ENCODE results near the gene KCNA5.

KCNA5 gene

DNA sequence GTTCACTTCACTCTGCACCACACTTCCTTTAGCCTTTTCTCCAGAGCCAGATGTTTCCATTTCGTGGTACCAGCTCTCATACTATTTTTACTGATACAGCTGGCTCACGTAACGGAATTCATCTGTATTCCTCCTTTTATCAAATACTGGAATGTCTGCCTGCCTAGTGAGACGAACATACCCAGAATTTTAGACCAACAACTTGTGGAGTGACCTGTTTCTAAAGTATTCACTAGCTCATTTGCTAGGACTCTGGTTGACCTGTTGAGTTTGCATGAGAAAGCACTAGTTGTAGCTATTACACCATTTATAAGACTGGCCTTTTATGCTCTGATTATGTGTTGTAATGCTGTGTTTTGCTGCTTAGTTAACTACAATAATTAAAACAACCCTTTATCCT, 22.6 kb downstream of the KCNA5 start:
- H2BK12ac ChIP-seq (ENCODE audit: low read length) = no peak overlapping the region
- H3K23ac ChIP-seq (ENCODE audit: low read depth, low read length, poor library complexity) = no peak overlapping the region
- H4K91ac ChIP-seq (ENCODE audit: low read depth, low read length, poor library complexity) = no peak overlapping the region
- no peak overlapping the region for H3K4me3 ChIP-seq (ENCODE audit: low read length in 2 of 2)
- no CpG with 5 or more reads among the region's 4 CpGs for WGBS, 2 donors (ENCODE audit: extremely low coverage in 2 of 2, insufficient read length in 2 of 2, insufficient replicate concordance in 1 of 2)
- H3K36me3 ChIP-seq (replicated peaks in 1 of 2; ENCODE audit: control insufficient read depth in 2 of 2, insufficient read depth in 2 of 2, low read length in 2 of 2) = no peaks in the 10 kb centered on the region
- DNase-seq (ENCODE audit: low spot score) = no peak
- no peak overlapping the region for H2BK15ac ChIP-seq (ENCODE audit: low read length)
- H3K9ac ChIP-seq (ENCODE audit: low read depth, low read length, poor library complexity) = no peak overlapping the region
- no peak overlapping the region for H3K27ac ChIP-seq (replicated peaks; ENCODE audit: low read length)
- H2BK5ac ChIP-seq (ENCODE audit: low read length) = no peak overlapping the region
- H3K79me1 ChIP-seq (ENCODE audit: low read depth, low read length) = no peaks in the 10 kb centered on the region
- no peak overlapping the region for H2BK120ac ChIP-seq (ENCODE audit: low read depth, low read length)
- peaks cover 0 to 3% (median 0%) of the 10 kb centered on the region in 3 experiments for H3K27me3 ChIP-seq (ENCODE audit: control insufficient read depth in 3 of 3, insufficient read depth in 3 of 3, low read depth in 1 of 3, low read length in 3 of 3)
- no peak overlapping the region for H3K14ac ChIP-seq (ENCODE audit: low read length)
- H3K18ac ChIP-seq (ENCODE audit: low read length) = no peak overlapping the region
- no peak overlapping the region for H4K8ac ChIP-seq (ENCODE audit: low read depth, low read length)
- H3K4ac ChIP-seq (ENCODE audit: low read length) = no peak overlapping the region
- H2AK5ac ChIP-seq (ENCODE audit: low read depth, low read length) = no peak overlapping the region
- H3K4me2 ChIP-seq (ENCODE audit: insufficient read depth, low read length, poor library complexity, severe bottlenecking) = no peak overlapping the region
- peaks cover 0 to 12% of the 10 kb centered on the region in 2 donors for H3K4me1 ChIP-seq (ENCODE audit: control insufficient read depth in 2 of 2, insufficient read depth in 1 of 2, low read depth in 1 of 2, low read length in 2 of 2)
- H2AFZ ChIP-seq (ENCODE audit: low read length) = no peak overlapping the region
- no peaks in the 10 kb centered on the region for H3K9me3 ChIP-seq (replicated peaks in 1 of 2; ENCODE audit: control insufficient read depth in 2 of 2, insufficient read depth in 1 of 2, low read depth in 1 of 2, low read length in 2 of 2)

DNA sequence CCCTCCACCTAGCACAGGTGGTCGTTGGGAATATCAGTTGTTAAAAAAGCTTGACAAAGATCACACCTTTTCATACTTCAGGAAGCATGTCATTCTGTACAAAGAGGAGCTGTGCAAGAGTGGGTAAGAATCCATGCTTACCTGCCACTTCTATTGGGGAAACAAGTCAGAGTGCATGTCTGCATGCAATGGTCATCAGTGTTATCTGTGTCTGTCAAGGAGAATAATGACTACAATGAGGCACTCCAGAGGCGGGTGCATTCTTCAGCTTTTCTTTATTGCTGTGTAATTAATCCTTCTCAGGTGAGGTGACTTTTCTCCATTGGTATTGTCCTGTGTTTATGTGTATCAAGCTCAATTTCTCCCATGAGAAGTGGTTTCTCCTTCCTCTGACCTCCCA, 24.4 kb downstream of the KCNA5 start:
- Histone ChIP-seq H3K4me2 (ENCODE audit: insufficient read depth, low read length, poor library complexity, severe bottlenecking) (no peak overlapping the region), H3K9me3 (replicated peaks in 1 of 2; ENCODE audit: control insufficient read depth in 2 of 2, insufficient read depth in 1 of 2, low read depth in 1 of 2, low read length in 2 of 2) (no peaks in the 10 kb centered on the region), H2BK12ac (ENCODE audit: low read length) (no peak overlapping the region), H2BK15ac (ENCODE audit: low read length) (no peak overlapping the region), H3K27me3 (ENCODE audit: control insufficient read depth in 3 of 3, insufficient read depth in 3 of 3, low read depth in 1 of 3, low read length in 3 of 3) (peaks cover 0 to 5% (median 0%) of the 10 kb centered on the region in 3 experiments), H4K91ac (ENCODE audit: low read depth, low read length, poor library complexity) (no peak overlapping the region), H2BK5ac (ENCODE audit: low read length) (no peak overlapping the region), H3K4me3 (ENCODE audit: low read length in 2 of 2) (no peak overlapping the region), H3K4me1 (ENCODE audit: control insufficient read depth in 2 of 2, insufficient read depth in 1 of 2, low read depth in 1 of 2, low read length in 2 of 2) (peaks cover 0 to 14% of the 10 kb centered on the region in 2 donors), H2AFZ (ENCODE audit: low read length) (no peak overlapping the region), H3K79me1 (ENCODE audit: low read depth, low read length) (no peaks in the 10 kb centered on the region), H3K9ac (ENCODE audit: low read depth, low read length, poor library complexity) (no peak overlapping the region), H2AK5ac (ENCODE audit: low read depth, low read length) (no peak overlapping the region), H2BK120ac (ENCODE audit: low read depth, low read length) (no peak overlapping the region), H3K27ac (replicated peaks; ENCODE audit: low read length) (no peak overlapping the region), H3K4ac (ENCODE audit: low read length) (no peak overlapping the region), H3K14ac (ENCODE audit: low read length) (no peak overlapping the region), H4K8ac (ENCODE audit: low read depth, low read length) (no peak overlapping the region), H3K36me3 (replicated peaks in 1 of 2; ENCODE audit: control insufficient read depth in 2 of 2, insufficient read depth in 2 of 2, low read length in 2 of 2) (no peaks in the 10 kb centered on the region), H3K18ac (ENCODE audit: low read length) (no peak overlapping the region), H3K23ac (ENCODE audit: low read depth, low read length, poor library complexity) (no peak overlapping the region)
- WGBS, 2 donors (ENCODE audit: extremely low coverage in 2 of 2, insufficient read length in 2 of 2, insufficient replicate concordance in 1 of 2) = no CpG with 5 or more reads among the region's 2 CpGs
- no peak for DNase-seq (ENCODE audit: low spot score)

DNA sequence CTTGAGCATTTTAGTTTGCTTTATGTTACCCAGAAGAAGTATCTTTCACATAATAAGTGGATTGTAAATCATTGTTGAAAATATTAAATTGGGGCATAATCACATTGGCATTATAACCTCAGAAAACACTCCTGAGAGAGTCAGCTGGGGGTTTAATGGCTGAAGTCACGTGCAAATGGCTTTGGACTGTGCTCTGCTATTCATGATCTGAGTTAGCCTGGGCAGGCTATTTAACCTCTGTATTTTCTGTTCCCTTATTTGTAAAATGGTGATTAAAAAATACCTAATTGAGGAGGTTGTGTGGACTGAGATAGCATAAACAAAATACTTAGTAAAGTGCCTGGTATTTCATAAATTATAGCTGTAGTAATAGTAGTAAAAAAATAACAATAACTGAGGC, 24.9 kb downstream of the KCNA5 start:
- WGBS, 2 donors (ENCODE audit: extremely low coverage in 2 of 2, insufficient read length in 2 of 2, insufficient replicate concordance in 1 of 2) = no CpG with 5 or more reads among the region's 1 CpG
- Histone ChIP-seq H2AK5ac (ENCODE audit: low read depth, low read length) (no peak overlapping the region), H3K4me2 (ENCODE audit: insufficient read depth, low read length, poor library complexity, severe bottlenecking) (no peak overlapping the region), H3K18ac (ENCODE audit: low read length) (no peak overlapping the region), H3K4me1 (ENCODE audit: control insufficient read depth in 2 of 2, insufficient read depth in 1 of 2, low read depth in 1 of 2, low read length in 2 of 2) (peaks cover 0 to 14% of the 10 kb centered on the region in 2 donors), H2AFZ (ENCODE audit: low read length) (no peak overlapping the region), H3K9ac (ENCODE audit: low read depth, low read length, poor library complexity) (no peak overlapping the region), H3K23ac (ENCODE audit: low read depth, low read length, poor library complexity) (no peak overlapping the region), H3K14ac (ENCODE audit: low read length) (no peak overlapping the region), H2BK120ac (ENCODE audit: low read depth, low read length) (no peak overlapping the region), H4K8ac (ENCODE audit: low read depth, low read length) (no peak overlapping the region), H3K4me3 (ENCODE audit: low read length in 2 of 2) (no peak overlapping the region), H3K9me3 (replicated peaks in 1 of 2; ENCODE audit: control insufficient read depth in 2 of 2, insufficient read depth in 1 of 2, low read depth in 1 of 2, low read length in 2 of 2) (no peaks in the 10 kb centered on the region), H3K79me1 (ENCODE audit: low read depth, low read length) (no peaks in the 10 kb centered on the region), H2BK12ac (ENCODE audit: low read length) (no peak overlapping the region), H2BK15ac (ENCODE audit: low read length) (no peak overlapping the region), H3K27me3 (ENCODE audit: control insufficient read depth in 3 of 3, insufficient read depth in 3 of 3, low read depth in 1 of 3, low read length in 3 of 3) (peaks cover 0 to 5% (median 0%) of the 10 kb centered on the region in 3 experiments), H3K27ac (replicated peaks; ENCODE audit: low read length) (no peak overlapping the region), H2BK5ac (ENCODE audit: low read length) (no peak overlapping the region), H3K4ac (ENCODE audit: low read length) (no peak overlapping the region), H4K91ac (ENCODE audit: low read depth, low read length, poor library complexity) (no peak overlapping the region), H3K36me3 (replicated peaks in 1 of 2; ENCODE audit: control insufficient read depth in 2 of 2, insufficient read depth in 2 of 2, low read length in 2 of 2) (no peaks in the 10 kb centered on the region)
- DNase-seq (ENCODE audit: low spot score) = no peak

DNA sequence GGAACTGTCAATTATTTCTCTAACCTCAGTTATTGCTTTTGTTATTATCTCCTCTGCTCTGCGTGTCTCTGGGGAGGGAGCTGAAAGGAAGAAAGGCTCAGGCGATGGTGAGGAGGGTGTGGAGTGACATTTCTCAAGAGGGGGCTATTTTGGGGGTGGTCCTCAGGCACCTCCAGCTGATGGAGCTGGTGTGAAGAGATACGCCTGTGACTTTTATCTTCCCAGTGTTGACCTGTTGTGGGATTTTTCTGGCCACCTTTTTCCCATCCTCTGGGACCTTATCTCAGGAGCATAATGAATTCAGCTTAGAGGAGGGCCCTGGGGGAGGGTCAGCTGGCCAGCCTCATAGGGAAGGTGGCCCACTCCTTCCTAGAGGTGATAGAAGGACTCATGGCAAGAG, 26.4 kb downstream of the KCNA5 start:
- no peak for DNase-seq (ENCODE audit: low spot score)
- peaks cover 0 to 14% of the 10 kb centered on the region in 2 donors for H3K4me1 ChIP-seq (ENCODE audit: control insufficient read depth in 2 of 2, insufficient read depth in 1 of 2, low read depth in 1 of 2, low read length in 2 of 2)
- no peak overlapping the region for H4K8ac ChIP-seq (ENCODE audit: low read depth, low read length)
- no peaks in the 10 kb centered on the region for H3K79me1 ChIP-seq (ENCODE audit: low read depth, low read length)
- no peak overlapping the region for H2BK12ac ChIP-seq (ENCODE audit: low read length)
- no peaks in the 10 kb centered on the region for H3K9me3 ChIP-seq (replicated peaks in 1 of 2; ENCODE audit: control insufficient read depth in 2 of 2, insufficient read depth in 1 of 2, low read depth in 1 of 2, low read length in 2 of 2)
- H2AFZ ChIP-seq (ENCODE audit: low read length) = no peak overlapping the region
- no peak overlapping the region for H4K91ac ChIP-seq (ENCODE audit: low read depth, low read length, poor library complexity)
- H3K9ac ChIP-seq (ENCODE audit: low read depth, low read length, poor library complexity) = no peak overlapping the region
- no peak overlapping the region for H3K4me3 ChIP-seq (ENCODE audit: low read length in 2 of 2)
- no CpG with 5 or more reads among the region's 3 CpGs for WGBS, 2 donors (ENCODE audit: extremely low coverage in 2 of 2, insufficient read length in 2 of 2, insufficient replicate concordance in 1 of 2)
- no peaks in the 10 kb centered on the region for H3K36me3 ChIP-seq (replicated peaks in 1 of 2; ENCODE audit: control insufficient read depth in 2 of 2, insufficient read depth in 2 of 2, low read length in 2 of 2)
- no peak overlapping the region for H3K4ac ChIP-seq (ENCODE audit: low read length)
- H3K14ac ChIP-seq (ENCODE audit: low read length) = no peak overlapping the region
- peak overlapping the region; percentile 54 for H3K18ac ChIP-seq (ENCODE audit: low read length)
- H3K4me2 ChIP-seq (ENCODE audit: insufficient read depth, low read length, poor library complexity, severe bottlenecking) = no peak overlapping the region
- no peak overlapping the region for H2AK5ac ChIP-seq (ENCODE audit: low read depth, low read length)
- H2BK120ac ChIP-seq (ENCODE audit: low read depth, low read length) = no peak overlapping the region
- peaks cover 0 to 5% (median 0%) of the 10 kb centered on the region in 3 experiments for H3K27me3 ChIP-seq (ENCODE audit: control insufficient read depth in 3 of 3, insufficient read depth in 3 of 3, low read depth in 1 of 3, low read length in 3 of 3)
- no peak overlapping the region for H3K23ac ChIP-seq (ENCODE audit: low read depth, low read length, poor library complexity)
- no peak overlapping the region for H3K27ac ChIP-seq (replicated peaks; ENCODE audit: low read length)
- H2BK15ac ChIP-seq (ENCODE audit: low read length) = no peak overlapping the region
- H2BK5ac ChIP-seq (ENCODE audit: low read length) = no peak overlapping the region
